Anterior cingulate cortex (tissue), 58 donors: Measurements from ENCODE around the gene TSR3.

ENCODE experiments used
- DNase-seq, 58 donors: peaks; one replicate each; lab custom pipeline; 2025; lab: John Stamatoyannopoulos, UW

TSR3 gene

GRCh38 chr16:1341495-1342420, 9.9 kb downstream of the TSR3 start:
- DNase-seq: no peak

GRCh38 chr16:1340730-1341494, 10.8 kb downstream of the TSR3 start:
- DNase-seq: no peak

GRCh38 chr16:1338855-1339675, 12.6 kb downstream of the TSR3 start:
- DNase-seq: no peak

- no peak for DNase-seq
Measured at GRCh38 chr16:1338119-1338730, 13.5 kb downstream of the TSR3 start.

GRCh38 chr16:1337486-1337885, 14.2 kb downstream of the TSR3 start:
- DNase-seq: no peak

- DNase-seq: no peak
Measured at GRCh38 chr16:1336619-1337018, 15.1 kb downstream of the TSR3 start.

- peak in 30 of 58 donors; percentile 6 to 71 (median 30) for DNase-seq
Measured at GRCh38 chr16:1335996-1336395, 15.7 kb downstream of the TSR3 start.

GRCh38 chr16:1335211-1335971, 16.3 kb downstream of the TSR3 start:
- DNase-seq: peak in 26 of 58 donors; percentile 14 to 81 (median 36)

- DNase-seq: no peak
Measured at GRCh38 chr16:1334739-1335138, 16.9 kb downstream of the TSR3 start.

GRCh38 chr16:1333854-1334700, 17.6 kb downstream of the TSR3 start:
- no peak for DNase-seq

GRCh38 chr16:1333149-1333812, 18.4 kb downstream of the TSR3 start, which contains the start of gene BAIAP3:
TSS of gene BAIAP3 (plus strand) at chr16:1333645. CDS start at chr16:1338550, 4,905 bp downstream.
- peak in 26 of 58 donors; percentile 6 to 58 (median 30) for DNase-seq

- no peak for DNase-seq
Measured at GRCh38 chr16:1332618-1333148, 19.0 kb downstream of the TSR3 start.

GRCh38 chr16:1331712-1332617, 19.7 kb downstream of the TSR3 start:
- DNase-seq: peak in 19 of 58 donors; percentile 19 to 57 (median 28)

- DNase-seq: no peak
Measured at GRCh38 chr16:1330931-1331711, 20.6 kb downstream of the TSR3 start.

- DNase-seq: no peak
Measured at GRCh38 chr16:1330260-1330914, 21.3 kb downstream of the TSR3 start.
